GM18507 (cell line): ENCODE data around the gene PFKFB3.
"Not testable (repeated sequence)": the region's sequence is repeated elsewhere in the genome, so short reads cannot be mapped to it uniquely, and the experiment has no call there.

Source experiments
- DNase-seq: peaks from one replicate; pipeline ENCODE4 v3.0.0; 2011; ENCODE audit warnings: low read depth; ENCODE audit not compliant: insufficient read length; ENCODE audit errors: extremely low spot score
- FAIRE-seq: peaks from 2 replicates; lab custom pipeline; 2011; peaks lifted over from hg19 to GRCh38; lab: Jason Lieb, UNC

PFKFB3 gene

GRCh38 chr10:6176691-6177231 is 26.0 kb upstream of the PFKFB3 start:
- DNase-seq (no peak), FAIRE-seq (no peak)

DNA sequence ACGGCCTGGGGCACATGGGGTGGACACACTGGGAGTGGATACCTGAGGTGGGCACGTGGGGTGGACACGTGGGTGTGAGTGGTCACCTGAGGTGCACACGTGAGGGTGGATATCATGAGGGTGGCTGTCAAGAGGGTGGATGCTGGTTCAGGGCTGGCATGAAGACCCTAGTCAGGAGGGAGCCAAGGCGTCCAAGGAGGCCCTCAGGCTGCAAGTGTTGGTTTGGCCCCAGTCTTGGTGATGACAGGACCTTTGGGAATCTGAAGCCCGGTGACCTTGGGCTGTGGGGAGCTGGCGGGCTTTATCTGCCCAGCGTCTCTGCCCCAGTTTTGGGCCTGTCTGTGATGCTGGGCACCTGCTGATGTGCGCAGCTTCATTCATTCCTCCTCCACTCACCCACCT is 24.9 kb upstream of the PFKFB3 start:
- no peak for DNase-seq
- no peak for FAIRE-seq

GRCh38 chr10:6178581-6178980 is 24.2 kb upstream of the PFKFB3 start:
- DNase-seq (no peak), FAIRE-seq (no peak)

GRCh38 chr10:6179078-6179477 is 23.7 kb upstream of the PFKFB3 start:
- no peak for FAIRE-seq
- no peak for DNase-seq

- FAIRE-seq: no peak
- DNase-seq: no peak
These were observed 22.1 kb upstream of the PFKFB3 start for GRCh38 chr10:6180480-6181110.

GRCh38 chr10:6181249-6181648 is 21.5 kb upstream of the PFKFB3 start:
- DNase-seq (no peak), FAIRE-seq (no peak)

GRCh38 chr10:6182454-6183098 is 20.2 kb upstream of the PFKFB3 start:
- FAIRE-seq: no peak
- DNase-seq: no peak

- DNase-seq: no peak
These were observed 17.6 kb upstream of the PFKFB3 start for GRCh38 chr10:6185039-6185716.

DNA sequence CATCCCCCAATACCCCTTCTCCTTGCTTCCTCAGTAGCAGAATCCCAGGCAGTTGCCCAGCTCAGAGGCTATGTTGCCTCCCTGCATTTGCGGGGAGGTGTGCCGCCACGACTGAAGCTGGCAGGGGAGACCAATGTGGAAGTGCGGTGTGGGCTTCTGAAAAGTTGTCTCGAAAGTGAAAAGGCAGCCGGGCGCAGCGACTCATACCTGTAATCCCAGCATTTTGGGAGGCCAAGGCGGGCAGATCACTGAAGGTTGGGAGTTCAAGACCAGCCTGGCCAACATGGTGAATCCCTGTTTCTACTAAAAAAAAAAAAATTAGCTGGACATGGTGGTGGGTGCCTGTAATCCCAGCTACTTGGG is 15.9 kb upstream of the PFKFB3 start:
- FAIRE-seq: no peak
- DNase-seq: no peak

More at GRCh38 chr10:6185039-6185716, 17.6 kb upstream of the PFKFB3 start:
- no peak for FAIRE-seq

DNA sequence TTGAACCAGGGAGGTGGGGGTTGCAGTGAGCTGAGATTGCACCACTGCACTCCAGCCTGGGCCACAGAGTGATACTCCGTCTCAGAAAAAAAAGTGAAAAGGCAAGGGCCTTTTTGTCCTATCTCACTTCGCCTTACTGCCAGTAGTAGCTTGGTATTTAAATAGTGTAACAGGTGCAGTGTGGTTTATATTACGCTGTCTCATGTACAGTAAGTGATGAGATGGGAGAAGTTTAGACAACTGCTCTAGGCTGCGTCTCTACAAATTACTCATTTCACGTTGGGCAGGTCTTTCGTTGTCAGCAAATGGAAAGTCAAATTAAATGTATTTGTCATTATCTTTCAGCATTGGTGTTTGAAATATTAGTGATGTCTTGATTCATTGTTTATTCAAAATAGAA is 15.5 kb upstream of the PFKFB3 start:
- DNase-seq (no peak), FAIRE-seq (no peak)

DNA sequence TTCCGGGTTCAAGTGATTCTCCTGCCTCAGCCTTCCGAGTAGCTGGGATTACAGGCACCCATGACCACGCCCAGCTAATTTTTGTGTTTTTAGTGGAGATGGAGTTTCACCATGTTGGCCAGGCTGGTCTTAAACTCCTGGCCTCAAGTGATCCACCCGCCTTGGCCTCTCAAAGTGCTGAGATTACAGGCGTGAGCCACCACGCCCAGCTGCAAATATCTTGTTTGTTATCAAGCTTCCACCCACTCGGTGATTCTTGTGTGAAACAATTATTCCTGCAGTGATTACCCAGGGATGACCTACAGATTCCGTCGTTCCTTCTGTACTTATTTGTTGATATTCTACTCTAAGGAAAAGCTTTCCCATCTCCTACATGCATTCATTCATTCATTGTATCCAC is 12.7 kb upstream of the PFKFB3 start:
- not testable (repeated sequence) for FAIRE-seq, DNase-seq

DNA sequence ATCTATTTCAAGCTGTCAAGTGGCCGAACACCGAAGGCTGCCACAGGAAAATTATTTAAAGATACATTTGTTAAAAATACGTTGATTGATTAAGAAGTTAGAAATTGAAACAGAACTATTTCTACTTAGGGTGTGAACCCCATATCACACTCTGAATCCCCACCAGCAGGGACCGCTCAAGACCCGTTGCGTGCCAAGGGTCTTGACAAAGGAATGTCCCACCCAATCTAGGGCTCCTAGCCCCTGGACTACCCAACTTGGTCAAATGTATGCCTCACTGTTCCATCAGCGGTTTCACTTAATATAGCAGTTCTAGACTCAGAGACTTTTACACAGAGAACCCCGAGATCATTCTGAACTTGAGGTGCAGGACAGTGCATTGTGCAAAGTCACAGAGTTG is 11.6 kb upstream of the PFKFB3 start:
- DNase-seq (no peak), FAIRE-seq (no peak)

GRCh38 chr10:6191569-6191968 is 11.2 kb upstream of the PFKFB3 start:
- DNase-seq (no peak), FAIRE-seq (no peak)

- FAIRE-seq, DNase-seq: not testable (repeated sequence)
These were observed 9.4 kb upstream of the PFKFB3 start for GRCh38 chr10:6193342-6193741.

DNA sequence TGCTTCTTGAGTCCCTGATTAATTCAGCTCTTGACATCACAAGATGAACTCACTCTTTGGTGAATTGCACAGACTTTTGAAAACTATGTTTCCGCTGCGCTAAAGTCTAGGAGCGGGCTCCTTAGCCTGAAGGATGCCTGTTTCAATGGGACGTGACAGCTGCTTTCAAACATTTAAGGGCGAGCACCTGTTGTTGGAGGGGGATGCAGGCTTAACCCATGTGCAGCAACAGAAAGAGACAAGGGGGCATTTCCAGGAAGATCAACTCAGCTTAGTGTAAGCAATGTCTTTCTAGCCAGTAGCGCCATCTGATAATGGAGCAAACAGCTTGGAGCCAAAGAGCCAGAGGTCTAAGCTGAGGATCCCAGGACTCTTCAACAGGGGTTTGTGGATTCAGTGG is 8.4 kb upstream of the PFKFB3 start:
- DNase-seq (no peak), FAIRE-seq (no peak)

- FAIRE-seq: no peak
These were observed 7.4 kb upstream of the PFKFB3 start for GRCh38 chr10:6195376-6195775.

DNA sequence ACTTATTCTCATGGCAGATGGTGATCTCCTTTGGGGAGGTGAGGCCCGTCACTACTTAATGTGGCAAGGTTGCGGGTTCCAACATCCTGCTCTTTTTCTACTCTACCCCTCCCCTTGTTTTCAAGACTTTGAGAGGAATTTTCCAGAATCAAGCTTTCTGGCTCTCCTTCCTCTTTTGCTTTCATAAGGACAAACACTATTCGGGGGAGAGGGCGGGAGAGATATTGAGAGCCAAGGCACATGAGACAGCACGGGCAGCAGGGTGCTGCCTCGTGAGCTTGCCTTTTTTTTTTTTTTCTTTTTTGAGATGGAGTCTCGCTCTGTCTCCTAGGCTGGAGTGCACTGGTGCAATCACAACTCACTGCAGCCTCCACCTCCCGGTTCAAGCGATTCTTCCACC is 6.9 kb upstream of the PFKFB3 start:
- DNase-seq (no peak), FAIRE-seq (no peak)

More at GRCh38 chr10:6195376-6195775, 7.4 kb upstream of the PFKFB3 start:
- no peak for DNase-seq

- DNase-seq, FAIRE-seq: not testable (repeated sequence)
These were observed 6.2 kb upstream of the PFKFB3 start for GRCh38 chr10:6196524-6196923.

- DNase-seq (no peak), FAIRE-seq (no peak)
These were observed 5.4 kb upstream of the PFKFB3 start for GRCh38 chr10:6197321-6197720.

- DNase-seq (no peak), FAIRE-seq (no peak)
These were observed 4.6 kb upstream of the PFKFB3 start for GRCh38 chr10:6198171-6198570.
